NCI-H748 treated with DMSO at 0.1 percent for 48 hours (cell line): ENCODE data around the gene C9orf50.
A peak's percentile ranks its signal among the peaks of the same experiment; 100 is the strongest.

Experiments
- DNase-seq: peaks from one replicate; lab custom pipeline; 2025; lab: John Stamatoyannopoulos, UW

The C9orf50 gene

DNA sequence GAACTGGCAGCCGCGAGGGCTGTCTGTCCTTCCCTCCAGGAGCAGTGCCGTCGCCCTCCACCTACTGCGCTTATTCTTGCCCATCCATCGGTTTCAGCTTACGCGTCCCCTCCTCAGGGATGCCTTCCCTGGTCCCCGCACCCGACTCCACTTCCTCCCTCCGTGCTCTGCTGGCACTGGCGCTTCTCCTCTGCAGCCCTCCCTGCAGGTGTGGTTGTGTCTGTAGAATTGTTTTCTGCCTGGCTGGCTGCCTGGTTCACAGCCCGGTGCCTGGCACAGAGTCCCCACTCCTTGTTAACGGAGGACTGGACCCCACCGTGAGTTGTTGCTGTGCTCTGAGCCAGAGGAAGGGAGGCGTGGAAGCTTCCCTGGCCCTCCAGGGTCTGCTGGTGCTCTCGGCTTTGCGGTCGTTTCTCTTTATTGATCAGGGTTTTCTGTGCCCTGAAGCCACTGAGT, 10.8 kb upstream of the C9orf50 start:
- no peak for DNase-seq

GRCh38 chr9:129630967-129631673, 10.2 kb upstream of the C9orf50 start:
- no peak for DNase-seq

DNA sequence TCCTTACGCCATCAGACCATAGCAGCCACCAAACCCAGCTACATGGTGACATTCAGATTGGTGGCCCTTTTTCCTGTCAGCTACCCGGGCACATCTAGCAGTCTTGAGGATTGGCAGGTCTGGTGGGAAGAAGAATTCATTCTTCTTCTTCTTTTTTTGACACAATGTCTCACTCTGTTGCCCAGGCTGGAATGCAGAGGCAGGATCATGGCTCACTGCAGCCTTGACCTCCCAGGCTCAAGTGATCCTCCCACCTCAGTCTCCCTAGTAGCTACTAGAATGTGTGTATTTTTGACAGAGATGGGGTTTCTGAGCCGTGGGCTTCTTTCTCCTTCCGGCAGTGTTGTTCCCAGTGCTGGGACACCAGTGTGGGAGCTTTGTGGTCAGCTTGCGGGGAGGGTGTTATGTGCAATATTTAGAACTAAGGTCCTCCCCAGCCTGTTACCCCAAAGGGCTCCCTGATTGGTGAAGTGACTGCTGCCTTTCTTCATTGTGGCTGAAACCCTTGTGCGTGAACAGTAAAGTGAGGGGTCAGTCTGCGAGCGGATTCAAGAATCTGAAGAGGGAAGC, 8.4 kb upstream of the C9orf50 start:
- no peak for DNase-seq

DNA sequence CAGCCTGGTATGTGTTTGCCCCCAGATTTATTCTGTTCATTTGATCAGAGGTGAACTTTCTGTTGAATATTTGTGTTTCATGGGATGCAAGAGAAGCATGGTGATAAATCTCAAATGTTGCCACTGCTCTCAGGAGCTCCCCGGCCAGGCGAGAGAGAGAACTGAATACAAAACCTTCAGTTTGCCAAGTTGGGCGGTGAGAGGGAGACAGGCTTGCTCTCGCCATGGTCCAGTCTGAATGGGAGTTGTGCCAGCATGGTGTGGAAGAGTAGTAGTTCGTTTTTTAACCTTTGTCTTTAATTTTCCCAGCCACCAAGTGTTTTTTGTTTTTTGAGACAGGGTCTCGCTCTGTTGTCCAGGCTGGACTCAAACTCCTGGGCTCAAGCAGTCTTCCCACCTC, 7.8 kb upstream of the C9orf50 start:
- DNase-seq, result no peak

DNA sequence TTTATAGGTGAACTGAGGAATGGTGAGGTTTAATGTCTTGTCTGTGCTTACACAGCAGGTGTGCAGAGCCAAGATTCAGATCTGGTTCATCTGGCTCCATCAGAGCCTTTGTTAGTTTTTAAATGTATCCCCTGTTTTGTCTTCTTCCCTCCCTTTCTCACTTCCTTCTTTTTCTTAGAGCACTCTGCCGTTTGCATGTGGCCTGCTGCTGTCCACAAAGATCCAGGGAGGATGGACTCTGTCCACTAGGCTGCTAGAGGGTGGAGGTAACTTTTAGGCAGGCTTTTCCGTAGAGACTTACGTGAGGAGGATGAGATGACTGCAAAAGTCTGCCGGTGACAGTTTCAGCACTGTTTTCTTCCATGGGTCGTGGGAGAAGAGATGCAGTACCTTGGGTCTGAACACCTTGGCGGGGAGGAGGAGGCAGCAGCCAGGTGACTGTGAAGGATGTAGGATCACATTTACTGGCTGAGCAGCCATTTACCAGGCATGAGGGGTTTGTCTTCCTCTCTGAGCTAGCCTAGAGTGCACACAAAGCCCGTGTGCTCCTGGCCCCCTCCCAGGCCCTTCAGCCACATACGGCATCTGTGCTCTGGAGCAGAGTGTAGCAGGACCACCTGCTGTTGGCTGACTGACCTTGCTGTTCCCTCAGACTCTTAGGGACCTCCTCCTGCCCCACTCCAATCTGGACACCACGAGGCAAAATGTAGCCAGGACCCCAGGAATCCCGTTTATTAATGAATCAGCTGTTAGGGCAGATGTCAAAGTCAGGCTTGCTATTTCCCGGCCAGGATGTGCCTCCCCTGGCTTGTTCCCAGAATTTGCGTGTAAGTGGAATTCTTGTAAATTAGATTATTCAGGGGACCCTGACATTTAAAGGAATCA, 6.9 kb upstream of the C9orf50 start:
- DNase-seq, result no peak

GRCh38 chr9:129626625-129627284, 5.9 kb upstream of the C9orf50 start:
- no peak for DNase-seq

DNA sequence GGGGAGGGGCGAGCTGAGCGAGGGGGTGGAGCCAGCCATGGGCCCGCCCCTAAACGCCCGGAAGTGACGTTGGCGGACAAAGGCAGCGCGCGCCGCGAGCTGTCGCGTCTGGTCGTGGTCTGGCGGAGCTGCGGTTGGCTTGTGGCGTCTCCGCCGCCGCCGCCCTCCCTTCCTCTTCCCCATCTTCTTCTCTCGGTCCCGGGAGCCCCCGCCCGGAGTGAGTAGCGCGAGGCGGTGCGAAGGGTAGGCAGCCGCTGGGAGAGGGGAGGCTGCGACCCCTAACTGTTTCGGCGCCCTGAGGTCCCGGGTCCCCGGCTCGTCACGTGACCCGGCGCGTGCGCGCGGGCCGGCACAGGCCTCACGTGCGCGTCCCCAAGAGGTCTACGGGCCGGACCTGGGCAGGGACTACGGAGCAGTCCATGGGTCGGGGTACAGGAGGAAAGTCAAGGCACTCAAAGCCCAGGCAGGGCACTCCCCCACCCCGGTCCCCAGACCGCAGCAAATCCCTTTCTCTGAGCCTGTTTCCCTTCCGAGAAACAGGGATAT, 5.3 kb upstream of the C9orf50 start, which contains the start of gene NTMT1:
Gene NTMT1, plus strand, starts transcription at position 85 of the 546 bp plus-strand sequence. CDS start 6,541 bp downstream, outside the sequence.
- DNase-seq, result peak; percentile 57

DNA sequence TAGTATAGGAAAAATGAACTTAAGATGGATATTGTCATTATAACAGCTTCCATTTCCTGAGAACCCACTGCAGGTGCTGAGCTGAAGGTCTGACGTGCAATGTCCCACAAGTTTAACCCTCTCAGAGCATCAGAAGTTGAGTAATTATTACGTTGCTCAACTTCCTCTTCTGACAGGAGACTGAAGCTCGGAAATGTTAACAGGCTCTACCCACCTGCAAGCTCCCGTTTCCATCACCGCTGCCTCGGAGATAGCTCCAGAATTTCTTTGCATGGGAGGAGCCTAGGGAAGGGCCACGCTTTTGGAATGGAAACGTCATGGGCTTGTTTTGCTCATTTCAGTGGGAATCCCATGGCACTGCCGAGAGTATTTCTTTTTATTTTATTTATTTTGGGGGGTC, 4.0 kb upstream of the C9orf50 start:
- peak; percentile 39 for DNase-seq

DNA sequence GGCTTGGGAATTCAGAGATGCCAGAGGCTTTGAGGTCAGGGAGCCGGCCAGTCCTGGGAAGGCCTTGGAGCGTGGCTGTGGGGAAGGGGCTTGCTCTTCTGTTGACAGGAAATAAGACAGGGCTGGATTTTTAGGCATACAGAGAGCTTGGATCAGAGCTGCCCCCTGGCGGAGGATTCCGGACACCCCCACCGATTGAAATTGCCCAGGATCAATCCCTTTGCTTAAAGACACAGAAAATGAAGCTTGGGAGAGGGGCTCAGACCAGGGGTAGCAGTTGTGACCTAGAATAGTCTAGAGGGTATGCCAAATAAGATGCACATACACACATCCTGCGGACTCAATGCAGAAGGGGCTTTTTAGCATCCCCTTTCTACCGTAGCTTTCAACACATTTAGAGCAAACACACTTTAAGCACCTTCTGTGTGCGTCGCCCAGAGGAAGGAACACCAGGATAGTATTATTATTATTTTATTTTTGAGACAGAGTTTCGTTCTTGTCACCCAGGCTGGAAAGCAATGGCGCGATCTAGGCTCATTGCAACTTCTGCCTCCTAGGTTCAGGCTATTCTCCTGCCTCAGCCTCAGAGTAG, 3.4 kb upstream of the C9orf50 start:
- DNase-seq, result peak; percentile 73

DNA sequence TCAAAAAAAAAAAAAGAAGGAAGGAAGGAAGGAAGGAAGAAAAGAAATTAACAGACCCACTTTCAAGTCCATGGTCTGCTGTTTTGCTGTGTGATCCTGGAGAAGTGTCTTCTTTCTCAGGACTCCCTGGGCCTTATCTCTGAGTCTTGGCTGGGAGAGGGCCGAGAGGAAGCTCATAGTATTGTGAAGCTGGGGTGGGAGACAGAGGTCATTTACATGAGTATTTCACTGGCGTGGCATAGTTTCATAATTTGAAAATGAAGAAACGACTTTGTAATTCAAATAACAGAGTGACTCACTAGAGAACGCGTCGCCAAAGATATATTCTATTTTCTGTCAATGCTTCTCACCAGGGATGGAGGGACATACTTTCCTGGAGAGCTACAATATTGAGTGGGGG, 2.4 kb upstream of the C9orf50 start:
- DNase-seq, result no peak

GRCh38 chr9:129619787-129620668, 873 bp downstream of the C9orf50 start:
- DNase-seq, result no peak

- DNase-seq, result no peak
Measured at GRCh38 chr9:129617167-129617566, 3.7 kb downstream of the C9orf50 start.

GRCh38 chr9:129615407-129616285, 5.3 kb downstream of the C9orf50 start:
- no peak for DNase-seq

GRCh38 chr9:129614932-129615331, 6.0 kb downstream of the C9orf50 start:
- no peak for DNase-seq

DNA sequence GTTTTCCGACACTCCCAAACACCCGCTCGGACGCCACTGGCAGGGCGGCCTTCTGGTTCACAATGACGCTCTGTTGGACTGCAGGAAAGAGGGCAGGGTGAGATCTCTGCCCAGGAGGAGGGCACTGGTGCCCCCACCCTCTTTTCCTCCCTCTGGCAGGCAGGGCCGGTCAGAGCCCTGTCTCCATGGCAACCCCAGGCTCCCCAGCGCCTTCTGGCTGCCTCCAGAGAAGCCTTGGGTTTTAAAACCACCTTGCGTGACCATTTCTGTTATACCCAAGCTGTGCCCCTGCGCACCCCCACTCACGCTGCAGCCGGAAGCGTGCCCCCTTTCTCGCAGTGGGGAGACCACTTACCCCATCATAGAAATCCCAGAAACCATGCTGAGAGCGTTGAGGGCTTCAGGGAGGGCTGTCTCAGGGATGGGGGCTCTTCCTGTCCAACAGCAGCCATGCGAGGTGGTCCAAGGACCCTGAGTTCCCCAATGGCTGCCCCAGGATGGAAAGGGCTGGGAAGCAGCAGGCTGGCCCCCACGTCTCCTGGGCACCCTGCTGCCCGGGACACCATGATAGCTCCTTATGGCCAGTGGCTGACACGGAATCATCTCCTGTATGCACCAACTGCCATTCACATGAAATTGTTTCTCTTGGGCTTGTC, 7.3 kb downstream of the C9orf50 start:
- DNase-seq, result no peak

DNA sequence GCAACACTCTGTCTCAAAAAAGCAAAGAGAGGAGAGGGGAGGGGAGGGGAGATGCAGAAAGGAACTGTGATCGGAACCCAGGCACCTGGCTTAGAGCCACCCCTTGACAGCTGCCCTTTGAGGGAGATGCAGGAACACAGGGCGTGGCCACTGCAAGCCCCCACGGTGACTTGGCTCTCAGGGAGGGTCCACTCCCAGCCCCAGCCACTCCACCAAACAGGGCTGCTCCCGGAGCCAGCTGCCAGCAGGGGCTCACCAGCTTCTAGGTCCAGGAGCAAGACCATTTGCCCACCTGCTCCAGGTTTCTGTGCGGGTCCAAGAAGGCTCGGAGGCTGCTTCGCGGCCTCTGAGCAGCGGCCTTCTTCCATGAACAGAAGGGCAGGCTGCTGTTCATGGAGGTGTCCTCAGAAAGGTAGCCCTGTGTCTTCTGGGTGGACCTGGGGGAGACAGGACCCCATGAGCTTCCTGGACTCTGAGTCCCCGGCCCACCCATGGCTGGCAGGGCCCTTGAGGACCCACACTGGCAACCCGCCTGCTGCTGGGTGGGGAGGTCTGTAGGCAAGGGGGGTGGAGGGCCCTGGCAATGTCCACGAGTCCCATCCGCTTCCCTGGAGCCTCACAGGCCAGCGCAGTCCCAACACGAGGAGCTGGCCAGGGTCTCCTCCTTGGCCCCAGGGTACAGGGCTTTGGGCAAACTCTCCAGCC, 7.9 kb downstream of the C9orf50 start:
- no peak for DNase-seq

- DNase-seq, result no peak
Measured at GRCh38 chr9:129612123-129612522, 8.8 kb downstream of the C9orf50 start.

DNA sequence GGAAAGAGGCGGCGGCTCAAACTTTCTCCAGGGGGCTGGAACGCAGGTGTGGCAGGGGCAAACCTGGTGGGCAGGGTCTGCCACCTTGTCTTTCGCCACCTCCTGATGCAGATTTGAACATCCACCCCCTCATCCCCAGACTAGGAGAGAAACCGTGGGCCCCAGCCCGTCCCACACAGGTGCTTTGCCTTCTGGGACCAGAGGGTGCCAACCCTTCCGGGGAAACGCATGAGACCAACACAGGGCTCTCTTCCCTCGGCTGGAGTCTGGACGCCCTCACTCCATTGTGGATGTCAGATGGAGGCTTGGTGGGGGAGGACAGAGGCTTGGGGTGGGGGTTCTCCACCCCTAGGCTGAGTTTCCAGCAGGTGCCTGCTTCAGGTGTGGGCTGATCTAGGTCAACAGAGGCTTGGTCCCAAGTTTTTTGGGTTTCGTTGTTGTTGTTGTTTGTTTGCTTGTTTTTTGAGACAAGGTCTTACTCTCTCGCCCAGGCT, 9.5 kb downstream of the C9orf50 start:
- no peak for DNase-seq
